Keratinocyte (primary cell): ENCODE data around the gene LCN10. TPM values are rescaled to one million over a fixed set of nuclear protein-coding genes. Genes with fewer than 3 reads are reported as not detected.

Experiments
- DNase-seq: peaks from one replicate; pipeline ENCODE4 v3.0.0-alpha.2; 2011; ENCODE audit warnings: low read depth, missing footprints, low spot score
- FAIRE-seq: peaks from 2 replicates; lab custom pipeline; 2011; peaks lifted over from hg19 to GRCh38; lab: Jason Lieb, UNC
- H2AFZ ChIP-seq: 2 replicates; pipeline ENCODE4 v1.6.0; 2012; ENCODE audit warnings: low read length, control low read depth, inconsistent platforms; ENCODE audit not compliant: control insufficient read depth
- H3K27ac ChIP-seq: 2 replicates; pipeline ENCODE4 v1.5.1; 2011; ENCODE audit warnings: low read length; ENCODE audit not compliant: control insufficient read depth, insufficient read depth
- H3K27me3 ChIP-seq: 3 replicates; pipeline ENCODE4 v1.6.0; 2011; ENCODE audit warnings: low read length; ENCODE audit not compliant: control insufficient read depth, insufficient read depth; ENCODE audit errors: extremely low read depth
- H3K36me3 ChIP-seq, 2 experiments: 2 replicates in 1 of 2; 3 replicates in 1 of 2; pipeline ENCODE4 v1.5.1; 2011; ENCODE audit warnings: low read length in 2 of 2, mild to moderate bottlenecking in 1 of 2; ENCODE audit not compliant: control insufficient read depth in 2 of 2, insufficient read depth in 2 of 2; ENCODE audit errors: extremely low read depth in 1 of 2
- H3K4me1 ChIP-seq: 3 replicates; pipeline ENCODE4 v1.5.1; 2011; ENCODE audit warnings: low read length; ENCODE audit not compliant: control insufficient read depth, insufficient read depth; ENCODE audit errors: extremely low read depth
- H3K4me2 ChIP-seq: 3 replicates; pipeline ENCODE4 v1.6.0; 2011; ENCODE audit warnings: low read depth, low read length; ENCODE audit not compliant: control insufficient read depth, insufficient read depth; ENCODE audit errors: extremely low read depth
- H3K4me3 ChIP-seq, 3 experiments: fragments of 200-600 bp in 1 of 3; sonication (generic) in 1 of 3; 2 replicates in 2 of 3; 3 replicates in 1 of 3; pipeline ENCODE4 v1.5.1; 2011 to 2016; ENCODE audit warnings: low read length in 3 of 3, mild to moderate bottlenecking in 3 of 3, control low read depth in 2 of 3, inconsistent platforms in 1 of 3, low read depth in 1 of 3, mixed read lengths in 1 of 3, mixed run types in 1 of 3, moderate library complexity in 1 of 3; ENCODE audit not compliant: control insufficient read depth in 2 of 3, insufficient read depth in 2 of 3; ENCODE audit errors: extremely low read depth in 1 of 3
- H3K79me2 ChIP-seq: 2 replicates; pipeline ENCODE4 v1.6.0; 2012; ENCODE audit warnings: low read length; ENCODE audit not compliant: control insufficient read depth, insufficient read depth
- H3K9ac ChIP-seq: 3 replicates; pipeline ENCODE4 v1.6.0; 2011; ENCODE audit warnings: low read length; ENCODE audit not compliant: control insufficient read depth, insufficient read depth; ENCODE audit errors: extremely low read depth
- H3K9me1 ChIP-seq: 3 replicates; pipeline ENCODE4 v1.6.0; 2011; ENCODE audit warnings: low read length; ENCODE audit not compliant: control insufficient read depth, insufficient read depth; ENCODE audit errors: extremely low read depth
- H3K9me3 ChIP-seq: 2 replicates; pipeline ENCODE4 v1.5.1; 2012; ENCODE audit warnings: low read depth, low read length; ENCODE audit not compliant: control insufficient read depth
- H4K20me1 ChIP-seq: 3 replicates; pipeline ENCODE4 v1.6.0; 2011; ENCODE audit warnings: low read length; ENCODE audit not compliant: control insufficient read depth, insufficient read depth; ENCODE audit errors: extremely low read depth
- EZH2 ChIP-seq: IDR thresholded peaks from one replicate; pipeline ENCODE4 v1.6.1; 2012; ENCODE audit warnings: inconsistent platforms, mild to moderate bottlenecking, low read length, moderate library complexity
- dilution Hi-C: fragments of 300-500 bp; cut with MboI; formaldehyde crosslinking; loops from one replicate; pipeline ENCODE4 v1.7.0; 2020; ENCODE audit warnings: low sequenced_read_pairs; ENCODE audit not compliant: extremely low pct_ligation_motif_present
- polyA plus RNA-seq, 5 experiments: library from polyadenylated mRNA; depleted of rRNA in 3 of 5; stranded (reverse) in 3 of 5; stranded (forward) in 1 of 5; unstranded in 1 of 5; fragments of >200 nt; gene quantifications; 1 replicate in 1 of 5; 2 replicates in 3 of 5; 3 replicates in 1 of 5; pipeline versions ENCODE4 v1.2.1 to v1.2.3, GENCODE V29; 2011 to 2012; ENCODE audit warnings: missing spikeins in 2 of 5, low read depth in 1 of 5, low replicate concordance in 1 of 5
- TF ChIP-seq, protein P1 (sequence below), 3 experiments: IDR thresholded peaks in 1 of 3; conservative IDR thresholded peaks in 1 of 3; optimal IDR thresholded peaks in 1 of 3; 2 replicates in 2 of 3; 3 replicates in 1 of 3; pipeline versions ENCODE3 to v1.5.1; 2011; ENCODE audit warnings: low read length in 3 of 3, mild to moderate bottlenecking in 3 of 3, moderate library complexity in 2 of 3, control low read depth in 1 of 3, inconsistent platforms in 1 of 3; ENCODE audit not compliant: insufficient read depth in 2 of 3; ENCODE audit errors: extremely low read depth in 1 of 3

Gene LCN10
- polyA plus RNA-seq, 1 donor (not counting 4 experiments of a cell fraction or from before 2014, with no cell fraction given): not detected

DNA sequence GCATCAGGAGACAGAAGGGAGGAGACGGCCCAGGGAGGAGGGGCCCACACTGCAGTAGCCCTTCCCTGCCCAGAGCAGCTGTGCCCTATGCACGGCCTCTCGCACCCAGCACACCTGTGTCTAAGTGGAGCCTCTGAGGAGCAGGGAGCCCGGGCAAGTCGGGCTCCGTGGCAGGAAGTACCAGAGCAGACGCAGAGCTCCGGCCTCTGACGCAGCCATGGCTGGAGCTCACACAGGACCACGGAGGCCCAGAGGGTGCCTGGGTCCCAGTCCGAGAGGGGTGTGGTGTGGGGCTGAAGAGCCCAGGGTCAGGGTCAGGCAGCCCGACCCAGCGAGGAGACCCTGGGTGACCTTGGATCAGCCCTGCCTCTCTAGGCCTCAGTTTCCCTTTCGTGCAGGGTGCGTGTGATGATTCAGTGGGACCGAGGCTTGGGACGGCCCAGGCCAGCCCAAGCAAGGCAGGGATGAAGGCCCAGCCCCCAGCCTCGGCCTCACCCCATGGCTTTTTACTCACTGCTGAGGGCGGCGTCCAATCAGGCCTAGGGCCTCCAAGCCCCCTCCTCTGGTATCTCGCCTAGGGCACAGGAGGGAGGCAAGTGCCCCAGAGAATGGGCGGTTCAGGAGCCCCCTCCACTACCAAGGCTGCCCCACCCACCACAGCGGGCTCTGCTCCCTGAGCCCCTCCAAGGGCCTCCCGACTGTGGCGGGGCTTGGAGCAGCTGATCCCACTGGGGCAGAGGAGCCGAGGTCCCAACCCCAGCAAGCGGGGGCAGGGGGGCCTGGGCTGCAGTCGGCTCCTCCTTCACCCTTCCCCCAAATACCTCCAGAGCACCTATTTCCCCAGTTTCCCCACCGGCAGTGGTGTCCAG lies 51.2 kb downstream of the LCN10 start:
- Histone ChIP-seq H3K9me1 (no peaks in the 10 kb centered on the region), H3K79me2 (no peaks in the 10 kb centered on the region), H3K4me2 (no peak overlapping the region), H3K4me3 (no peak overlapping the region), H4K20me1 (peaks cover 5% of the 10 kb centered on the region), H3K4me1 (peaks cover 17% of the 10 kb centered on the region), H3K9ac (no peak overlapping the region), H3K9me3 (no peaks in the 10 kb centered on the region), H3K27me3 (peaks cover 14% of the 10 kb centered on the region), H2AFZ (no peak overlapping the region), H3K27ac (no peak overlapping the region), H3K36me3 (no peaks in the 10 kb centered on the region)
- dilution Hi-C loops: no loop called here
- FAIRE-seq (no peak), DNase-seq (no peak)
- TF ChIP-seq, protein P1, sequence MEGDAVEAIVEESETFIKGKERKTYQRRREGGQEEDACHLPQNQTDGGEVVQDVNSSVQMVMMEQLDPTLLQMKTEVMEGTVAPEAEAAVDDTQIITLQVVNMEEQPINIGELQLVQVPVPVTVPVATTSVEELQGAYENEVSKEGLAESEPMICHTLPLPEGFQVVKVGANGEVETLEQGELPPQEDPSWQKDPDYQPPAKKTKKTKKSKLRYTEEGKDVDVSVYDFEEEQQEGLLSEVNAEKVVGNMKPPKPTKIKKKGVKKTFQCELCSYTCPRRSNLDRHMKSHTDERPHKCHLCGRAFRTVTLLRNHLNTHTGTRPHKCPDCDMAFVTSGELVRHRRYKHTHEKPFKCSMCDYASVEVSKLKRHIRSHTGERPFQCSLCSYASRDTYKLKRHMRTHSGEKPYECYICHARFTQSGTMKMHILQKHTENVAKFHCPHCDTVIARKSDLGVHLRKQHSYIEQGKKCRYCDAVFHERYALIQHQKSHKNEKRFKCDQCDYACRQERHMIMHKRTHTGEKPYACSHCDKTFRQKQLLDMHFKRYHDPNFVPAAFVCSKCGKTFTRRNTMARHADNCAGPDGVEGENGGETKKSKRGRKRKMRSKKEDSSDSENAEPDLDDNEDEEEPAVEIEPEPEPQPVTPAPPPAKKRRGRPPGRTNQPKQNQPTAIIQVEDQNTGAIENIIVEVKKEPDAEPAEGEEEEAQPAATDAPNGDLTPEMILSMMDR (optimal IDR thresholded peaks at IDR 0.05 in 1 of 3, IDR thresholded peaks at IDR 0.05 in 1 of 3, conservative IDR thresholded peaks at IDR 0.05 in 1 of 3; ENCODE audit: extremely low read depth in 1 of 3, insufficient read depth in 2 of 3, low read length in 3 of 3): no peak
- no peak for TF ChIP-seq EZH2

DNA sequence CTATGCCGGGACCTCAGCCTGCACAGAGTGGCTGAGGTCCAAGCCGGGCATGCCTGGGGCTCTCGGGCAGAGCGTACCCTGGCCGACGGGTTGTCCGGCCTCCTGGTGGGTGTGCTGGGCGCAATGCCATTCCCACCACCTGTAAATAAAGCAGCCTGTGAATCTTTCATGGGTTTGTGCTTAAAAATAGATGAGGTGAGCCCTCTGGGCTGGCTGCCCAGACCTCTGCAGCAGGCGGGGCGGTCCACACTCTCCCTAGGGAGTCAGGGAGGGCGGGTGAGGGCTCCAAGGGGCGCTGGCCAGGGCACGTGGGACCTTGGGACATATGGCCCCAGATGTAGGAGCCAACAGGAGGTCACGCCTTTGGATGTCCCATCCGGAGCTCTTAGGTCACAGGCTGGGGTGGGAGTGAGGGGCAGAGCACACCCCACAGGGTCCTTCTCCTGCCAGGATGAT lies 51.9 kb downstream of the LCN10 start:
- Histone ChIP-seq H3K4me1 (peaks cover 22% of the 10 kb centered on the region), H3K9ac (no peak overlapping the region), H3K4me2 (no peak overlapping the region), H3K9me1 (no peaks in the 10 kb centered on the region), H3K79me2 (no peaks in the 10 kb centered on the region), H3K27ac (no peak overlapping the region), H3K27me3 (peaks cover 13% of the 10 kb centered on the region), H3K36me3 (no peaks in the 10 kb centered on the region), H3K4me3 (no peak overlapping the region), H2AFZ (no peak overlapping the region), H3K9me3 (no peaks in the 10 kb centered on the region), H4K20me1 (peaks cover 2% of the 10 kb centered on the region)
- FAIRE-seq (no peak), DNase-seq (no peak)
- dilution Hi-C loops: no loop called here
- no peak for TF ChIP-seq EZH2
- TF ChIP-seq, protein P1 (optimal IDR thresholded peaks at IDR 0.05 in 1 of 3, IDR thresholded peaks at IDR 0.05 in 1 of 3, conservative IDR thresholded peaks at IDR 0.05 in 1 of 3; ENCODE audit: extremely low read depth in 1 of 3, insufficient read depth in 2 of 3, low read length in 3 of 3): no peak
